CD4-positive, alpha-beta T cell treated with Interleukin-4 for 1 hour (primary cell): ENCODE results near the gene KATNBL1.
A peak's percentile ranks its signal among the peaks of the same experiment; 100 is the strongest.

ENCODE experiments used
- DNase-seq, 2 donors: peaks; one replicate each; pipeline ENCODE4 v3.0.0-alpha.2; 2020 to 2022

The KATNBL1 gene

DNA sequence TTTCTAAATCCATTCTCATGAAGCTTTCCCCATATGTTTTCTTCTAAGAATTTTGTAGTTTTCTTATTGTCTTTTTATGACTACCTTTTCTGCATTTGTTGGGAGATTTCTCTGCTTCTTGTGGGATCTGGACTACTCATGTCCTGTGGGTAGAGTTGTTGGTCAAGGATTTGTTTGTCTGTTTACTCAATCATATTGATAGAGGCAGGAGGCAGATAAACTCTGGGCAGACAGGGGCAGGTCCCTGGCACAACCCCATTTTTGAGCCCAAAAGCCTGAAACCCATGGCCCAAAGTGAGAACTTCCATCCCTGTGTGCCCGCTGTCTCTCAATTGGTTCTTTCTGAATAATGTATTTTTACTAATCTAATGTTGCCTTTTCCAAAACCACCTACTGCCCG is 95.7 kb downstream of the KATNBL1 start:
- DNase-seq: no peak

DNA sequence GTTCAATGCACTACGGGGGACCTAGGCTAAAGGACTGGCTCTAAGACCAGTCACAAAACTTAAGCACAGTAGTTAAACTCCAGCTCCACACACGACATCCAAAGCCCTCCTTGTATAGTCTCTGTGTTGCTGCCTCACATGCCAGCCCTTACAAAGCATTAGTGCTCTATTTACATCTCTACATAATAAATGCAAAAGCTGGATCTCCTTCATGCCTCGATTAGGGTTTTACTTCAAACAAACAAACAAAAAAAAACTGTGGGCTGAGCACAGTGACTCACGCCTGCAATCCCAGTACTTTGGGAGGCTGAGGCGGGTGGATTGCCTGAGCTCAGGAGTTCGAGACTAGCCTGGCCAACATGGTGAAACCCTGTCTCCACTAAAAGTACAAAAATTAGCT is 98.4 kb downstream of the KATNBL1 start:
- DNase-seq: no peak

DNA sequence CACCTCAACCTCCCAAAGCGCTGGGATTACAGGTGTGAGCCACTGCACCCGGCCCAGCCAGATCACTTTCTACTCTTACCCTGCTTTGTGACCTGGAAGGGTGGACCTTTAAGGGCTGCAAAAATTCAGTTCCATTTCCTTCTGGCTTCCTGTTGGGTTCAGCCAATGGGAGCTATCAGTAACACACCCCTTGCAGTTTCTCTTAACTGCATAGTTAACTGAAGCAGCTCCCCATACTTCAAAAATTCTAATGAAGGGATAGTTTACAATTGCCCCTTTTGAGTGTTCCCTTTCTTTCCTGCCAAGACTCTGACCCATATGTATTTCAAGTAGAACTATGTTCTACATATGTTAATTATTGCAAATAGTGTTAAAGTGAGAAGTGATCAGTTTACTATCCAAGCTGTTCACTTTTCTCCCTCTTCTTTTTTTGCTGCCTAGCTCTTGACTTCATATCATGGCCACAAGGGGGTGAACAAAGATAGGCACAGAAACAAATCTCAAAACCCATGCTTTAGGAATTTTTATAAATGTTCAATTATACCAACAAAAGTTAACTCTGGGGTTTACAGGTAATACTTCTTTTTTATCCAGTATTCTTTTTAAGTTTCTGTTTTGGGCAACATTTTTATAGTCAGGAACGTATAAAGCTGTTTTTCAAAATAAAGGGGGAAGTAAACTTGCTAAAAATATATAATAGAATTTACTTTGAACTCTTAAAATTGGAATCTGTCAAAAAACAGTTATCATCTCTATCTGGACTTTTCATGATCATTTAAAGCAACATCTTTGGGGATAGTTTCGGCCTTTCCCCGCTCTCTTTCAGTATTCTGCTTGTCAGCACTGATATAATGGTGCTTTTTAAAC is 99.9 kb downstream of the KATNBL1 start:
- DNase-seq: peak in 1 of 2 donors; percentile 31

DNA sequence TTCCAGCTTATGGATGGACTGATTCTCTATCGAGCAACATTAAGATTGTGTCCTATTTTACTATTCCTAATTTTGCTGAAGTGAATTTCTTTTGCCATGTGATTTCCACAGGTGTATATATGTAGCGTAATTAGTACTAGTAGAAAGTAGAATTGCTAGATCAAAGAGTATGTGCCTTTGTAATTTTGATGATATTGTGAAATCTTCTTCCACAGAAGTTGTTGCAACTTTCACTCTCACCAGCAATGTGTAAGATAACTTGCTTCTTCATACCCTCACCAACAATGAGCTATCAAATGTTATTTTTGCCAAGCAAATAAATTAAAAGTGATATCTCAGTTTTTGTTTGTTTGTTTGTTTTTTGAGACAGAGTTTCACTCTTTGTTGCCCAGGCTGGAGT is 102.6 kb downstream of the KATNBL1 start:
- no peak for DNase-seq

DNA sequence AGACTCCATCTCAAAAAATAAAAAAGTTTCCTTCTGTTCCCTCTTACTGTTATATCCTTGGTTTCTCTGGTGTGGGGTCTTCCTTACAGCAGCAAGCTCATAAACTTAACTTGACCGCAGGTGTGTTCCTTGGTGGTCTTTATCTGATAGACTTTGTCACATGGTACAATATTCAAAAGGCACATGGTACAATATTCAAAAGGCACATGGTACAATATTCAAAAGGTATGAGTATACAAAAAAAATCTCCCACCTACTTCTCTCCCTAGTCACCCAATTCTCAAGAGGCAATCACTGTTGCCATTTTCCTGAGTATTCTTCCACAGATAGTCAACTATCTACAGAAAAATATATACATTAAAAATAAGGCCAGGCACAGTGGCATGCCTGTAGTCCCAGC is 103.5 kb downstream of the KATNBL1 start:
- no peak for DNase-seq

DNA sequence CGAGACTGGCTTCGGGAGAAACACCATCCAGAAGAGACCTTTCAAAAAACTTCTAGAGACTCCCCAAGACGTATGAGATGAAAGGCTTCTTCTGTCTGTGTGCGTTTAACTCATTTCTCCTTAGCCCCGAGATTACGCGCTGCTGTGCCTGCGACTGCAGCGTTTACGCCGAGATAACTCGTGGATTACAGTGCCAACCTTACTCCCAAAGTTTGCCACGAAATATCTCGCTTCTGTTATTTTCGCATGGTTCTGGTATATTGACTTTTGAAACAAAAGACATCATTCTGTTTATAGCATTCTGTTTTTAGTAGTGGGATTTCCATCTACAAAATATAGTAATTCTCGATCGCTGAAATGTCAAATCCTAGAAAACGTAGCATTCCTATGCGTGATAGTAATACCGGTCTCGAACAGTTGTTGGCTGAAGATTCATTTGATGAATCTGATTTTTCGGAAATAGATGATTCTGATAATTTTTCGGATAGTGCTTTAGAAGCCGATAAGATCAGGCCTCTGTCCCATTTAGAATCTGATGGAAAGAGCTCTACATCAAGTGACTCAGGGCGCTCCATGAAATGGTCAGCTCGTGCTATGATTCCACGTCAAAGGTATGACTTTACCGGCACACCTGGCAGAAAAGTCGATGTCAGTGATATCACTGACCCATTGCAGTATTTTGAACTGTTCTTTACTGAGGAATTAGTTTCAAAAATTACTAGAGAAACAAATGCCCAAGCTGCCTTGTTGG is 107.5 kb downstream of the KATNBL1 start:
- DNase-seq: no peak

DNA sequence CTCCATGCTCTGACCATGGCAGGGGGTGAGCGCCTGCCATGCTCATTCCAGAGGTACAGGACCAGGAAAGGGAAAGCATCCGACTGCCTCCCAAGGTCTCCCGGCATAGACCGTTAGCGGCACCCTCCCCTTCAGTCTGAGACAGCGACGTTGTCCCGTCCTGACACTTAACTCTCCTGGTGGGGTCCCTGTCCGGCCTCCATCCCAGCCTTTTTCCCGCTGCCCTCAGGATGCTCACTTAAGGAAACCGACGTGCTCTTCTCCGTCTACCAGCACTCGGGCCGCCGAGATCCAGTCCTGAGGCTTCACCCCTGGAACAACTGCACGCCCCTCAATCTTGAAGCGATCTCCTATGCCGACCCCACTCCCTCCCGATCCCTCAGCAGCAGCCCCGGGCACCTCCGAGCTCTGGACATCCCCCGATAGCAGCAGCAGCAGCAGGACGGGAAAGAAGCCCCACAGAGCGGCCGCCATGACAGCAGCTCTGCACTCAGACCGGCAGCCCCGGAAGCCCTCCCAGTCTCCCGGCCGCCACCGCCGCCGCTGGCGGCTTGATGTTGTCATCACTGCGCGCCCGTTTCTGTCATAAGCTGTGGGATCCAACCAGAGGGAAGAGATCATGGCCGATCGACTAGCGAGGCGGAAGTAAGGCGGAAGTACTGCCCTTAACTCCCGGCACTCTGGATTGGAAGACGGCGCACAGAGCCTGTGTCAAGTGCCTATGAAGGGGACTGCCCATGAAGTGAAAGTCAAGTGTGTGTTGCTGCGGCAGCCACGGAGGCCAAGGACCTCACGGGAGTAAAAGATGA is 108.3 kb downstream of the KATNBL1 start, which contains the start of the genes EMC7 and PGBD4:
Gene EMC7 (minus strand): TSS at position 497 of the 809 bp plus-strand sequence. CDS start 23 bp downstream, at position 474.
Gene PGBD4 (plus strand): TSS at position 718 of the 809 bp plus-strand sequence. CDS start 449 bp downstream, outside the sequence.
- peak; percentile 99 for DNase-seq

DNA sequence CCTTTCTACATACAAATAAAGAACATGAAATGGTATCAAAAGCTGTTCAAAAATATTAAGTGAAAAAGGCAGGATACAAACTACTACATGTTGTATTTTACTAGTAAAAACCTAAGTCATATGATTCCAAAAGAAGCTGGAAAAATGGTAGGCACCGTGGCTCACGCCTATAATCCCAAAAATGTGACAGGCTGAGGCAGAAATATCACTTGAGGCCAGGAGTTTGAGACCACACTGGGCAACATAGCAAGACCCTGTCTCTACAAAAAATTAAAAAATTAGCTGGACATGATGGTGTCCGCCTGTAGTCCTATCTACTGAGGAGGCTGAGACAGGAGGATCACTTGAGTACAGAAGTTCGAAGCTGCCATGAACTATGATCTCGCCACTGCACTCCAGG is 110.0 kb downstream of the KATNBL1 start:
- DNase-seq: no peak
